GM23248 (cell line): ENCODE results near the gene PRSS36. TPM values are rescaled to one million over a fixed set of nuclear protein-coding genes. Genes with fewer than 3 reads are reported as not detected.
"Not testable (repeated sequence)": the region's sequence is repeated elsewhere in the genome, so short reads cannot be mapped to it uniquely, and the experiment has no call there.

Source experiments
- DNase-seq: peaks from one replicate; pipeline ENCODE4 v3.0.0-alpha.2; 2015
- H2AFZ ChIP-seq: fragments of 200-600 bp; sonication (generic); 2 replicates; pipeline ENCODE4 v1.6.1; 2016; ENCODE audit warnings: antibody characterized with exemption
- H3F3A ChIP-seq: fragments of 200-600 bp; sonication (generic); 2 replicates; pipeline ENCODE4 v1.6.1; 2016; ENCODE audit warnings: mild to moderate bottlenecking, antibody characterized with exemption, mixed run types; ENCODE audit not compliant: insufficient read depth
- H3K27ac ChIP-seq: fragments of 200-600 bp; sonication (generic); 2 replicates; pipeline ENCODE4 v1.5.1; 2016; ENCODE audit warnings: mild to moderate bottlenecking
- H3K27me3 ChIP-seq: fragments of 200-600 bp; sonication (generic); replicated peaks from 2 replicates; pipeline ENCODE4 v1.6.1; 2016; ENCODE audit warnings: mild to moderate bottlenecking; ENCODE audit not compliant: insufficient read depth
- H3K36me3 ChIP-seq: fragments of 200-600 bp; sonication (generic); 2 replicates; pipeline ENCODE4 v1.6.1; 2016; ENCODE audit warnings: low read depth, mild to moderate bottlenecking
- H3K4me1 ChIP-seq: fragments of 200-600 bp; sonication (generic); 2 replicates; pipeline ENCODE4 v1.6.1; 2016; ENCODE audit warnings: mild to moderate bottlenecking; ENCODE audit not compliant: insufficient read depth
- H3K4me2 ChIP-seq: fragments of 200-600 bp; sonication (generic); one replicate; pipeline ENCODE4 v1.6.1; 2016; ENCODE audit warnings: mild to moderate bottlenecking; ENCODE audit not compliant: unreplicated experiment
- H3K4me3 ChIP-seq: fragments of 200-600 bp; sonication (generic); 2 replicates; pipeline ENCODE4 v1.5.1; 2016; ENCODE audit warnings: mild to moderate bottlenecking
- H3K79me2 ChIP-seq: fragments of 200-600 bp; sonication (generic); 2 replicates; pipeline ENCODE4 v1.6.1; 2016; ENCODE audit warnings: mild to moderate bottlenecking; ENCODE audit not compliant: insufficient read depth
- H3K9ac ChIP-seq: fragments of 200-600 bp; sonication (generic); 2 replicates; pipeline ENCODE4 v1.6.1; 2016; ENCODE audit warnings: mild to moderate bottlenecking
- H3K9me2 ChIP-seq: fragments of 200-600 bp; sonication (generic); 2 replicates; pipeline ENCODE4 v1.6.1; 2016; ENCODE audit warnings: mixed run types, mild to moderate bottlenecking, moderate library complexity; ENCODE audit not compliant: insufficient read depth
- H3K9me3 ChIP-seq: fragments of 200-600 bp; sonication (generic); one replicate; pipeline ENCODE4 v1.6.1; 2017; ENCODE audit warnings: low read depth
- H4K20me1 ChIP-seq: fragments of 200-600 bp; sonication (generic); 2 replicates; pipeline ENCODE4 v1.6.0; 2016; ENCODE audit not compliant: insufficient read depth
- EZH2 ChIP-seq: fragments of 200-600 bp; sonication (generic); IDR thresholded peaks from 2 replicates; pipeline ENCODE4 v1.6.1; 2018; ENCODE audit warnings: antibody characterized with exemption, mild to moderate bottlenecking; ENCODE audit not compliant: insufficient read depth, poor library complexity, severe bottlenecking
- EZH2phosphoT487 ChIP-seq: fragments of 200-600 bp; sonication (generic); IDR thresholded peaks from 2 replicates; pipeline ENCODE4 v1.6.1; 2018; ENCODE audit warnings: antibody characterized with exemption, moderate library complexity, mild to moderate bottlenecking, low read depth; ENCODE audit not compliant: insufficient read depth
- WGBS, 2 experiments: methylation state at CpG; one replicate each; pipeline ENCODE4 v1.1.6; 2015 to 2017; ENCODE audit warnings: low lambda C conversion rate in 2 of 2, low coverage in 1 of 2; ENCODE audit errors: missing lambda C conversion rate in 2 of 2; 5-methylcytosine and 5-hydroxymethylcytosine counted together
- in situ Hi-C: fragments of 300-500 bp; cut with MboI; formaldehyde crosslinking; loops from 2 replicates; pipeline ENCODE4 v1.15.0; 2020
- polyA plus RNA-seq: library from polyadenylated mRNA; unstranded; fragments of >200 nt; fragmentation: Nextera tagmentation; extraction: Ambion mirVana; gene quantifications from 2 replicates; pipeline ENCODE4 v1.2.1, GENCODE V29; 2016
- total RNA-seq: library from RNA; depleted of rRNA; stranded (reverse); fragments of >200 nt; shearing (Covaris generic); gene quantifications from 2 replicates; pipeline ENCODE4 v1.2.3, GENCODE V29; 2014

Gene PRSS36
- total and polyA plus RNA-seq, 2 experiments from 2014 or later = 2.2 TPM; not detected in 1

GRCh38 chr16:31138621-31139578, 11.0 kb downstream of the PRSS36 start:
- Histone ChIP-seq H3K9me3 (no peaks in the 10 kb centered on the region), H3K27ac (no peak overlapping the region), H3K9ac (no peak overlapping the region), H3K4me2 (no peak overlapping the region), H2AFZ (peak overlapping the region; percentile 56; the same call in 1 of the 2 replicates), H3K27me3 (no peaks in the 10 kb centered on the region), H3K4me3 (no peak overlapping the region), H3K4me1 (peaks cover 15% of the 10 kb centered on the region), H4K20me1 (no peaks in the 10 kb centered on the region), H3K9me2 (no peaks in the 10 kb centered on the region), H3K36me3 (no peaks in the 10 kb centered on the region), H3F3A (0 out of 2 replicates have a peak, but pooled peaks cover 9% of the 10 kb centered on the region), H3K79me2 (no peaks in the 10 kb centered on the region)
- TF ChIP-seq EZH2phosphoT487 (no peak), EZH2 (no peak)
- in situ Hi-C loops = no loop called here
- DNase-seq = peak; percentile 60
- WGBS, 2 experiments = 56 to 60% methylated on average over 20 to 23 of the region's 27 CpGs

- H3K9me3 ChIP-seq, H3K4me2 ChIP-seq, H3F3A ChIP-seq, in situ Hi-C loops, H3K27ac ChIP-seq, H2AFZ ChIP-seq, H3K9me2 ChIP-seq, H3K27me3 ChIP-seq, H3K4me3 ChIP-seq, H3K79me2 ChIP-seq, H3K9ac ChIP-seq, H3K36me3 ChIP-seq, DNase-seq, H4K20me1 ChIP-seq: not testable (repeated sequence)
- peaks cover 15% of the 10 kb centered on the region for H3K4me1 ChIP-seq
- WGBS, 2 experiments = 87 to 88% methylated on average over 20 of the region's 20 CpGs
Observed at GRCh38 chr16:31136822-31137499, 12.9 kb downstream of the PRSS36 start.

GRCh38 chr16:31136287-31136662, 13.6 kb downstream of the PRSS36 start:
- no peaks in the 10 kb centered on the region for H3K9me2 ChIP-seq
- H3K4me2 ChIP-seq = no peak overlapping the region
- in situ Hi-C loops = no loop called here
- no peaks in the 10 kb centered on the region for H3K79me2 ChIP-seq
- H3F3A ChIP-seq = 0 out of 2 replicates have a peak, but pooled peaks cover 2% of the 10 kb centered on the region
- no peak overlapping the region for H2AFZ ChIP-seq
- H3K27ac ChIP-seq = no peak overlapping the region
- WGBS, 2 experiments = 91 to 95% methylated on average over 6 of the region's 6 CpGs
- TF ChIP-seq EZH2phosphoT487 (no peak), EZH2 (no peak)
- H3K4me3 ChIP-seq = no peak overlapping the region
- H3K9me3 ChIP-seq = no peaks in the 10 kb centered on the region
- no peak for DNase-seq
- no peak overlapping the region for H3K9ac ChIP-seq
- no peaks in the 10 kb centered on the region for H4K20me1 ChIP-seq
- peaks cover 8% of the 10 kb centered on the region for H3K4me1 ChIP-seq
- no peaks in the 10 kb centered on the region for H3K27me3 ChIP-seq
- H3K36me3 ChIP-seq = no peaks in the 10 kb centered on the region

GRCh38 chr16:31135535-31136286, 14.2 kb downstream of the PRSS36 start, which contains the start of gene PRSS8:
Gene PRSS8 (minus strand): TSS chr16:31135727. CDS start chr16:31135498, 229 bp downstream.
- H3K9me2 ChIP-seq = no peaks in the 10 kb centered on the region
- H3K27me3 ChIP-seq = no peaks in the 10 kb centered on the region
- H2AFZ ChIP-seq = no peak within 1 kb of the TSS
- H3K9me3 ChIP-seq = no peaks in the 10 kb centered on the region
- TF ChIP-seq EZH2phosphoT487 (no peak), EZH2 (no peak)
- 27 to 37% methylated on average over 22 of the region's 22 CpGs for WGBS, 2 experiments
- DNase-seq = no peak
- H4K20me1 ChIP-seq = no peaks in the 10 kb centered on the region
- no peaks in the 10 kb centered on the region for H3K79me2 ChIP-seq
- H3K4me3 ChIP-seq = no peak within 1 kb of the TSS
- H3K4me1 ChIP-seq = peaks cover 8% of the 10 kb centered on the region; the same call in 1 of the 2 replicates
- H3K4me2 ChIP-seq = no peak within 1 kb of the TSS
- no peaks in the 10 kb centered on the region for H3K36me3 ChIP-seq
- no peak within 1 kb of the TSS for H3K27ac ChIP-seq
- H3K9ac ChIP-seq = no peak within 1 kb of the TSS
- in situ Hi-C loops = no loop called here
- H3F3A ChIP-seq = no peaks in the 10 kb centered on the region
